T-helper 1 cell treated with Interleukin-12 subunit alpha and Interleukin-12 subunit beta and Interleukin-4 antibody, amounts not matched to agents 30 μg/mL and 1 μg/mL, for 36 hours (primary cell): ENCODE measurements around the gene IL25.

Source experiments
- H3K27ac Mint-ChIP-seq: one replicate; pipeline ENCODE4 v1.8.0; 2021; ENCODE audit warnings: mild to moderate bottlenecking, mixed read lengths
- H3K27me3 Mint-ChIP-seq: one replicate; pipeline ENCODE4 v1.8.0; 2021; ENCODE audit warnings: low read depth, mixed read lengths
- H3K36me3 Mint-ChIP-seq: one replicate; pipeline ENCODE4 v1.8.0; 2021; ENCODE audit warnings: low read depth, mixed read lengths
- H3K4me1 Mint-ChIP-seq: one replicate; pipeline ENCODE4 v1.8.0; 2021; ENCODE audit warnings: low read depth, mixed read lengths
- H3K4me3 Mint-ChIP-seq: one replicate; pipeline ENCODE4 v1.8.0; 2021; ENCODE audit warnings: mild to moderate bottlenecking, moderate library complexity, mixed read lengths
- H3K9me3 Mint-ChIP-seq: one replicate; pipeline ENCODE4 v1.8.0; 2021; ENCODE audit warnings: mixed read lengths

Gene IL25

DNA sequence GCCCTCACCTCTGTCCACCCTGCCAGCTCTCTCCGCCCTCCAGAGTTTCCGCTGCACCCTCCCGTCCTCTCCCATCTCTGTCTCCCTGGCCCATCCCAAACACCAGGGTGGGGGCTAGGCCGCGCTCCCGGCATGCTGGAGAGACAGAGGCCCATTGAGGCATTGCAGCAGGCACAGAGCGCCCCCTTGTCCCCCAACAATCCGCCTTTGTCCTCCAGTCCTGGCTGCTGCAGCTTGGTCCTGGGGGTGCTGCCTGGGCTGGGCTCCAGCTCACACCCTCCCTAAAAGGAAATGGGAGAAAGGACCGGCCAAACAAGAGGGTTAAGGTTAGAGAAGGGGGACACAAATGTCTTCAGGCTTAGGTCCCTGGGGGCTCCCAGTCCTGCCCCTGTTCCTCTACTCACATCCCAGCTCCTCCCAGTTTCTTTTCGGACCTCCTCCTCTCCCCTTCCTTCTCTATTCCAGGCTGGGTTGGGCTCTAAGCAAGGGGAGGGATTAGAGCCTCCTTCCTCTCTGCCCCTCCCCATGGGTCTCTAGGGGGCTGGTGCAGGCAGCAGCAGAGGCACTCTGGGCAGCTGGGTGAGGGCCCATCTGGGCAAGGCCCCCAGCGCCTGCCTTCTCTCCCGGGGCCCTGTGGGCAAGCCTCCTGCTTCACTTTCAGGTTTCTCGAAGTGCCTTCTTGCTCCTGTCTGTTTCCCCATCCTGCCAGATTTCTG lies 4.0 kb downstream of the IL25 start, which contains the start of gene CMTM5:
Gene CMTM5, plus strand, starts transcription at position 565 of the 716 bp plus-strand sequence. CDS start 206 bp downstream, outside the sequence.
- Mint-ChIP-seq H3K27ac (no peak within 1 kb of the TSS), H3K4me1 (peaks cover 3% of the 10 kb centered on the region), H3K27me3 (peaks cover 1% of the 10 kb centered on the region)

DNA sequence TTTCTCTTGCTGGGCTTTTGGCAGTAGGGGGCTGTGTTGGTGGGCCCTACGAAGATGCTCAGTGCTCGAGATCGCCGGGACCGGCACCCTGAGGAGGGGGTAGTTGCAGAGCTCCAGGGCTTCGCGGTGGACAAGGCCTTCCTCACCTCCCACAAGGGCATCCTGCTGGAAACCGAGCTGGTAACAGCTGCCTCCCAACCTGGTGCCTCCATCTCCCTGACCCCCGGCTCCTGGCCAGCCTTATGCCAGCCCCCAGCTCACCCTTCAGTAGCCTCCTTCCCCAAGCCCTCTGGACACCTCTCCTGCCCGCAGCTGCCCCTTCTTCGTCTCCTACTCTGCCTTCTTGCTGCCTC lies 4.6 kb downstream of the IL25 start:
- H3K9me3 Mint-ChIP-seq, result no peaks in the 10 kb centered on the region
- H3K27me3 Mint-ChIP-seq, result peaks cover 4% of the 10 kb centered on the region

More for the DNA sequence above, 4.0 kb downstream of the IL25 start, which contains the start of gene CMTM5:
- Mint-ChIP-seq H3K9me3 (no peaks in the 10 kb centered on the region), H3K36me3 (no peaks in the 10 kb centered on the region), H3K4me3 (no peak within 1 kb of the TSS)

DNA sequence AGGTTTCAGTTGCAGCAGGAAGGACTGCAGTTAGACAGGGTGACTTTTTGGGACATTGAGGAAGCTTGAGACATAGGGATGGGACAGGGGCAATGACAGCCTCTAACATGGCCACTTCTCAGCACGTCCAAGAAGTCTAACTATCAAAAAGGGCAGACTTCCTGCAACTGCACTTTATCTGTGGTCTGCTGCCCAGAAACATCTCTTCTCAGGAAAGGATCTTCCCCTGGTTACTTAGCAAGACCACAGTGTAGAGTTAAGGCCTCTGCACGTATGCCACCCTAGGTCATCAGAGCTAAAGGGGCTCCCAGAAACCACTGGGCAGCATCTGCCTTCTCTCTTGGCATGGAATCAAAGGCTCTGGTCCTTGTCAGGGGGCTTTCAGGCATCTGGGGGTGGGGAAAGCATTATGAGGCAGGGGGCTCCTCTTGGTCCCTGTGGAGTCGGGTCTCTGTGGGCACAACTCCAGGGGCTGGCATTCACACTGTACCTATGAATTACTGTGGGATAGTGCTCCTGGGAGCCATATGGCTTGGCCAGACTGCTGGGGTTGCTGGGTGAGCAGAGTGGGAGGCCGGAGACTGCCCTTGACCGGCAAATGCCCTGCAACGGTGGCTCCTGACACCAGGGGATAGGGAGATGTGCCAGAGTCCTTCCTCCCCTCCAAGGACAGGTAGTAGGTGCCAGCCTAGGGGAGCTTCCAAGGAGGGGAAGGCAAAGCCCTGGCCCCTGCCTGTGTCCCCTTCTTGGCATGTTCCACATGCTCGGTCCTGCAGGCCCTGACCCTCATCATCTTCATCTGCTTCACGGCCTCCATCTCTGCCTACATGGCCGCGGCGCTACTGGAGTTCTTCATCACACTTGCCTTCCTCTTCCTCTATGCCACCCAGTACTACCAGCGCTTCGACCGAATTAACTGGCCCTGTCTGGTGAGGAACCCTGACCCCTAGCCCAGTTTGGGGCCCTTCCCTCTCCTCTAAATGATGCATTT lies 5.3 kb downstream of the IL25 start:
- H3K36me3 Mint-ChIP-seq, result no peaks in the 10 kb centered on the region
- H3K4me3 Mint-ChIP-seq, result no peak overlapping the region
- H3K27me3 Mint-ChIP-seq, result peaks cover 4% of the 10 kb centered on the region
- no peaks in the 10 kb centered on the region for H3K9me3 Mint-ChIP-seq
- no peaks in the 10 kb centered on the region for H3K4me1 Mint-ChIP-seq
- no peak overlapping the region for H3K27ac Mint-ChIP-seq

More for the DNA sequence above, 4.6 kb downstream of the IL25 start:
- H3K4me3 Mint-ChIP-seq, result no peak overlapping the region
- H3K36me3 Mint-ChIP-seq, result no peaks in the 10 kb centered on the region
- H3K4me1 Mint-ChIP-seq, result peaks cover under 1% of the 10 kb centered on the region
- no peak overlapping the region for H3K27ac Mint-ChIP-seq

DNA sequence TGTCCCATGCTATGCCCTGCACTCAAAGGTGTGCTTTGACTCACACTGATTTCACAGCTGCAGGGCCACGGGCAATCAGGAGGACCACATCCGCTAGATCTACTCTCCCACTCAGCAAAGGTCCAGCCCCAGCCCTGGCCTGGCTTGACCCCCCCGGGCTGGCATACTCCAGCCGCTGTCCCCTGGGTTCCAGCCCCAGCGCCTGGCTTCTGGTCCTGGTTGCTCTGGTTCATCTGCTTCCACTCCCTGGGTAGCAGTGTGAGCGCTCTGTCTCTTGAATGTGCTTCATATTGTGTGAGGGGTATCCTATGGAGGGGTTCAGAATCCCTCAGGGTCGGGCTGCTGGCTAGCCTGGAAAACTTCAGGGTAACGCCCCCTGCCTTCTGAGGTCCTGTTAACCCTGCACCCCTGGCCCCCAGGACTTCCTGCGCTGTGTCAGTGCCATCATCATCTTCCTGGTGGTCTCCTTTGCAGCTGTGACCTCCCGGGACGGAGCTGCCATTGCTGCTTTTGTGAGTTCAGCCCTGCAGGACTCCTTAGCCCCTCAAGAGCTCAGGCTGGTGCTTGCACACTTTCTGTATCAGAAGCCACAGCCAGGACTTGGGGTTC lies 6.1 kb downstream of the IL25 start:
- Mint-ChIP-seq H3K4me1 (no peaks in the 10 kb centered on the region), H3K36me3 (no peaks in the 10 kb centered on the region), H3K9me3 (no peaks in the 10 kb centered on the region), H3K27ac (no peak overlapping the region), H3K4me3 (no peak overlapping the region), H3K27me3 (peaks cover 4% of the 10 kb centered on the region)

DNA sequence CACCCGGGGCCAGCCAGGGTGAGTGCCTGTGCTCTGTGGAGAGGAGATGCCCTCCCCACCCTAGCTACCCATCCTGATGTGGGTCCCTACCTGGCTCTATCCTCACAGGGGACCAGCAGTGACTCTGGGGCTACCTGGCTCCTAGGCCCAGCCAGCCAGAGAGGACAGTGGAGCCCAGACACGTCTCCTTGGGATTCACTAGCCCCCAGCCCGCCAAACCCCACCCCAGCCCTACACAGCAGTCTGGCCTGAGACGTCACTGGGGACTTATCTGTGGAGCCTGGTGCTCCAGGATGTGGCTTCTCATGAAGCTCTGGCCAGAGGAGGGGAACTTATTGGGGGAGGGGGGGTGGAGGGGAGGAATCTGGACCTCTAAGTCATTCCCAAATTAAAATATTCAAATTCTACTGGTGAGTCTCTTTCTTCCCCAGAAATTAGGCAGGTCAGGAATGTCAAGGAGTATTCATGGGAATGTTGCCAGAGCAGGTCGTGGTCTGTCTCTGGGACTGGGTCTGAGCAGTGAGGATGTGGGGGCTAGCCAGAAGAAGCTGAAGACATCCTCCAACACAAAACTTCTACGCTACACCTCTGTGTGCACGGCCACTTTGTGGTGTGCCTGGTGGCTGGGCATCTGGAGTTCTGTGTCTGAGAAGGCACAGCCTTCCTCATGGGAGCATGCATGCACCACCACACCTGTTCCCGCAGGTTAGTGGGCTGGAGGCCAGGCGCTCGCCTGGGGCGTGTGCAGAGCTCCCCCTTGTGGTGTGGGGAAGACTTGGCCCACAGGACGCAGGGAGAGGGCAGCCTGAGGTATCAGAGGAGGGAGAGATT lies 7.0 kb downstream of the IL25 start:
- no peaks in the 10 kb centered on the region for H3K36me3 Mint-ChIP-seq
- peaks cover 4% of the 10 kb centered on the region for H3K27me3 Mint-ChIP-seq
- no peak overlapping the region for H3K4me3 Mint-ChIP-seq
- no peaks in the 10 kb centered on the region for H3K9me3 Mint-ChIP-seq
- H3K27ac Mint-ChIP-seq, result no peak overlapping the region
- H3K4me1 Mint-ChIP-seq, result no peaks in the 10 kb centered on the region

DNA sequence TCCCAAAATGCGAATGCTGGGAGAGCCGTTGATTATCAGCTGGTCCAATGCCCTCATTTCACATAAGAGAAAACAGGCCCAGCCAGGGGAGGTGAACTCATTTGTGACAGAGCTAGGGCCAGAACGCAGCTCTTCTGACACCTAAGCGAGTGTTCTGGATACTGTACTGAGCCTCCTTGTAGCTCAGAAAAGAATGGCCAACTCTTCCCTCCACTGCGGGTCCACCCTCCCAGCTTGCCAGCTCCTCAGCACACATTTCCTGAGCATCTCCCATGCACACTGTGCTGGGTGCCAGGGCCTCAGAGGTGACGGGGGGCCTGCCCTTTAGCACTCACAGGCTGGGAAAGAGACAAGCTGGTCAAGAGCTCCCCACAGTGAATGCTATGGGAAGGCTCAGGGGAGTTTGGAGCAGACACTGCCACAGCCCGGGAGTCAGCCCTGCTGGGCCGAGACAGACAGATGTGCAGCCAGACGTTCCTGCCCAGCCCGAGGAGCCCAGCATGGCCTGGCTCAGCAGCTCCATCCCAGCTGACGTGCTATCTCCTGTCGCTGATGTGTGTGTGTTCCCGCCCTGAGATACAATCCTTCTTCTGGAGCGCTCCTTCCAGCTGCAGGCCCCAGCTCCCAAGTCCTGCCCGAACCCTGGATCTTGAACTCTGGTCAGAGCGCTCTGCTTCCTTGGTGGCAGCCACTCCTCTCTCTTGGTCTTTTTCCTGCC lies 7.7 kb downstream of the IL25 start:
- no peaks in the 10 kb centered on the region for H3K9me3 Mint-ChIP-seq
- no peaks in the 10 kb centered on the region for H3K4me1 Mint-ChIP-seq
- H3K27me3 Mint-ChIP-seq, result peaks cover 10% of the 10 kb centered on the region
- no peak overlapping the region for H3K27ac Mint-ChIP-seq
- H3K36me3 Mint-ChIP-seq, result no peaks in the 10 kb centered on the region
- no peak overlapping the region for H3K4me3 Mint-ChIP-seq

DNA sequence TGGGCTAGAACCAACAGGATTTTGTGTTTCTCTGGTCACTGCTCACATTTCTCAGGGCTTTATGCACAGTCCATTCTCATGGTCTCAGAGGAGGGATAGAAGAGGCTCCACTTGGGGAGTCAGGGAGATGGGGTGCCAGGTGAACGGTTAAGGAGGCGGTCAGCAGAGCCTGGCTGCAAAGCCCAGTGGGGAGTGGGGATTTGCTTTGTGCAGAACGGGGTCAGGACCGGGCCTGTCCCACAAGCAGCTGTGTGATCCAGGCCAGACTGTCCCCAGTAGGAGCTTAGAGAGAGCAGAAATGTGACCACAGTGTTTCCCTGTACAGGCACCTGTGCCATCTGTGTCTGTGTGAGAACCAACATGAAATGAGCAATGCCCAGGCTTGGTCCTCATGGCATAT lies 8.4 kb downstream of the IL25 start:
- no peaks in the 10 kb centered on the region for H3K36me3 Mint-ChIP-seq
- H3K27ac Mint-ChIP-seq, result no peak overlapping the region
- H3K27me3 Mint-ChIP-seq, result peaks cover 10% of the 10 kb centered on the region
- no peaks in the 10 kb centered on the region for H3K4me1 Mint-ChIP-seq
- no peaks in the 10 kb centered on the region for H3K9me3 Mint-ChIP-seq
- H3K4me3 Mint-ChIP-seq, result no peak overlapping the region

DNA sequence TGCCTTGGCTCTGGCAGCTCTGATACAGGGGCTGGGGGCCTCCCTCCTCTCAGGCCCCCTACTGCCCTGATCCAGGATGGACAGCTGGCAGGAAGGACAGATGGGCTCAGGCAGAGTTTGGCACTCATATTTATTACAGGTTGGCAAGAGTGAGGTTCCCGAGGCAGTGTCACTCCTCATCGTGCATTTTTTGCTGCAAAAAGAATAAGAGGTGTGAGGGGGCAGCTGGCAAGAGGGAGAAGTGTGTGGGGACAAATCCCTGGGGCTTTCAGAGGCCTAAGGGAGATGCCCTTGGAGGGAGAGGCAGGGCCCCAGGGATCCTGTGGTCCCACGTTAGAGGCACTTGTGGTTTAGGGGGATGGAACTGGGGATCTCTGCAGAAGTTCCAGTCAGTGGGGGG lies 9.3 kb downstream of the IL25 start:
- Mint-ChIP-seq H3K36me3 (no peaks in the 10 kb centered on the region), H3K4me1 (no peaks in the 10 kb centered on the region), H3K27ac (no peak overlapping the region), H3K4me3 (no peak overlapping the region), H3K27me3 (peaks cover 10% of the 10 kb centered on the region), H3K9me3 (no peaks in the 10 kb centered on the region)

DNA sequence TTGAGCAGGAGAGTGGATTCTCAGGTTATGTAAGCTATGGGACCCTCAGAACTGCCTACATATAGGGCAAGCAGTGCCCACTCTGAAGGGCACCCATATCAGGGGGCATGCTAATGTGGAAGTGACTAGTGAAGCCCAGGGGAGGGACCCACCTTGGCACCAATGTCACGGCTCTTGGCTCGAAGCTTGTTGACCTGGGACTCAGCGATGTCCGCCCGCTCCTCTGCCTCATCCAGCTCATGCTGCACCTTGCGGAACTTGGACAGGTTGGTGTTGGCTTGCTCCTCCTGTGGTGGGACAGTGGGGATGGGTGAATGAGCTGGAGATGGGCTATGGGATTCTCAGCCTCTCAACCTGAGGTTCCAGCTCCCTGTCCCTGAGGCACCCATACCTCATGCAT lies 9.7 kb downstream of the IL25 start:
- H3K4me1 Mint-ChIP-seq, result no peaks in the 10 kb centered on the region
- no peaks in the 10 kb centered on the region for H3K36me3 Mint-ChIP-seq
- H3K4me3 Mint-ChIP-seq, result no peak overlapping the region
- peaks cover 10% of the 10 kb centered on the region for H3K27me3 Mint-ChIP-seq
- no peak overlapping the region for H3K27ac Mint-ChIP-seq
- H3K9me3 Mint-ChIP-seq, result no peaks in the 10 kb centered on the region

DNA sequence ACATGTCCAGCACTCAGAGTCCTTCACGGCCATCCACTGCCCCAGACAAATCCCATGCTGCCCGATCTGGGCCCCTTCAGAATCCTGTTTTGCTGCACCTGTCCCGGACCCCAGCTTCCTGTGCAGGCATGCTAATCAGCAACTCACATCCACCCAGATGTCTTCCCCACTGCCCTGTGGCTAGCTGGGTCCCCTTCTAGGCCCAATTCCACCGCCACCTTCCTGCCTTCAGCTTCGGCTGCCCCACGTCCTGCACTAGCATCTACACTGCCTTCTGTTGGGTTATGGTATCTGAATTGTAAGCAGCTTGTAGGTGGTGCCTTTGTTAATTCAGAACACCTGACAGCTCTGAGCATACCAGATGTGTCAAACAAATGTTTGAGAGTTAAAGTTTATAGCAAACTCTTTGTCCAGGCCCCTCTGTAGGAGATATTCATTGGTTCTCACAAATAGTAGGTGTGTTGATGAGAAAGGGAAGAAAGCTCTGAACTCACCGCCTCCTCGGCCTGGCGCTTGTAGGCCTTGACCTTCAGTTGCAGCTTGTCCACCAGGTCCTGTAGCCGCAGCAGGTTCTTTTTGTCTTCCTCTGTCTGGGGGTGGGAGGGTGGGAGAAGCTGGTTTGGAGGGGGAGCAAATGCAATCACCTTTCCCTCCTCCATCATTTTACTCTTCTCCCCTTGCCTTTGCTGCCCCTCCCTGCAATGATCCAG lies 10.3 kb downstream of the IL25 start:
- H3K4me3 Mint-ChIP-seq, result no peak overlapping the region
- H3K4me1 Mint-ChIP-seq, result no peaks in the 10 kb centered on the region
- no peaks in the 10 kb centered on the region for H3K9me3 Mint-ChIP-seq
- no peak overlapping the region for H3K27ac Mint-ChIP-seq
- peaks cover 10% of the 10 kb centered on the region for H3K27me3 Mint-ChIP-seq
- no peaks in the 10 kb centered on the region for H3K36me3 Mint-ChIP-seq

DNA sequence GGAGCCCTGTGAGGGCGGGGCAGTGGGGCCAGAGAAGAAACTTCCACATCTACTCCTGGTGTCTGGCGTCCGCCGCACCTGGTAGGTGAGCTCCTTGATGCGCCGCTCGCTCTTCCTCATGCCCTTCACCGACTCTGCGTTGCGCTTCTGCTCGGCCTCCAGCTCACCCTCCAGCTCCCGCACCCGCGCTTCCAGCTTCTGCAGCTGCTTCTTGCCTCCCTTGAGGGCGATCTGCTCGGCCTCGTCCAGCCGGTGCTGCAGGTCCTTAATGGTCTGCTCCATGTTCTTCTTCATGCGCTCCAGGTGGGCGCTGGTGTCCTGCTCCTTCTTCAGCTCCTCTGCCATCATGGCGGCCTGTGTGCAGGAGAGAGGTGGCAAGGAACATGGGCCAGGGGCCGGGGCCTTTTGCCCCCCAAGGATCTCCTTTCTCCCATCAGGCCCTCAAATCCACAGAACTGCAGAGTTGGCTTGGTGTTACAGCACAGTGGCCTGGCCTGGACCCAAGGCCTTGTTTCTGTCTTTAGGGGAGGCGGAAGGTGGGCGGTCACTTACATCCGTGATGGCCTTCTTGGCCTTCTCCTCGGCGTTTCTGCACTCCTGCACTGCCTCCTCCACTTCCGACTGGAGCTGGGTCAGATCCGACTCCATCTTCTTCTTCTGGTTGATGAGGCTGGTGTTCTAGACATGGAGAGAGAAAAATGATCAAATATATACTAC lies 11.9 kb downstream of the IL25 start:
- peaks cover 10% of the 10 kb centered on the region for H3K27me3 Mint-ChIP-seq
- no peaks in the 10 kb centered on the region for H3K4me1 Mint-ChIP-seq
- H3K4me3 Mint-ChIP-seq, result no peak overlapping the region
- no peak overlapping the region for H3K27ac Mint-ChIP-seq
- no peaks in the 10 kb centered on the region for H3K9me3 Mint-ChIP-seq
- no peaks in the 10 kb centered on the region for H3K36me3 Mint-ChIP-seq

DNA sequence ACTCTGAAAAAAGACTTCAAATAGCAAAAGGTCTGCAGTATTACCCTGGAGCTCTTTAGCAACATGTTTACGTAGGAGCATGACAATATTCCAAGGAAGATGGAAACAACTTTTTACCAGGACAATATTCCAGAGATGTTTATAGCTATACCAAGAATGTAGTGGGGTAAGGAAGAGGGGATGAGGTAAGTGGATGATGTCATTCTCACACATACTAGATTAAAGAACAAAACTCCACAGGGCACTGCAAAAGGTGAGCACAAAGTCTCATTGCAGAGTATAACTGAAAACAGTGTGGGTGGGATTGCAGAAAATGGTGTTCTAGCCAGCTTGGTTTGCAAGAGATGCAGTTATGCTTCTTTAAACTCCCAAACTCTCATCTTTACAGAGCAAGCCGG lies 12.6 kb downstream of the IL25 start:
- Mint-ChIP-seq H3K4me1 (no peaks in the 10 kb centered on the region), H3K27ac (no peak overlapping the region), H3K36me3 (no peaks in the 10 kb centered on the region), H3K27me3 (peaks cover 10% of the 10 kb centered on the region), H3K4me3 (no peak overlapping the region), H3K9me3 (no peaks in the 10 kb centered on the region)
